GM10248 (cell line): Measurements from ENCODE around the gene CCR7.

ENCODE experiments used
- CTCF ChIA-PET: fragments of 300-600 bp; sonication (Branson Sonifier 250); formaldehyde crosslinking; extraction: SDS; loops from one replicate; lab custom pipeline; 2021; ENCODE audit warnings: antibody characterized with exemption; lab: Yijun Ruan, JAX
- POLR2A ChIA-PET: fragments of 350-650 bp; sonication (Branson Sonifier 250); formaldehyde crosslinking; extraction: SDS; loops from one replicate; lab custom pipeline; 2020; ENCODE audit warnings: antibody characterized with exemption; lab: Yijun Ruan, JAX
- DNase-seq: peaks from one replicate; pipeline ENCODE4 v3.0.0; 2012; ENCODE audit errors: extremely low spot score
- CTCF ChIP-seq: IDR thresholded peaks from 2 replicates; pipeline ENCODE4 v1.5.1; 2012; ENCODE audit warnings: mild to moderate bottlenecking, low read depth; ENCODE audit errors: extremely low read depth, missing control alignments, control extremely low read depth

CCR7 gene

DNA sequence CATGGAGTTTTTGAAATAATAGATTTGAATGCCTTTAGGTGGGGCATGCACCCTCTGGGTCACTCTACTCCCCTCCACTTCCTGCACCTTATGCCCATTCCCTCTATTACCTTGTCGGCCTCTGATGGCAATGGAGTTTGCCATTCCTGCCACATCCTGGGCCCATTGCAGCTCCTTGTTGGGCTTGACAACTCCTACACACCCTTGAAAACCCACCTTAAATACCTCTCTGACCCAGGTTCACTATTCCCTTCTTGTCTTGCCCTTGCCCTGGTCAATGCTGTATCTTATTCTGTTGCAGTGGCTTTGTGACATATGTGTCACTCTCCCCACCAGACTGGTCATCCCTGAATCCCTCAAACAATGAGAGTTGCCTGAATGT is 2.4 kb downstream of the CCR7 start:
- ChIA-PET POLR2A (interaction anchor here (0.6 to 6.2 kb wide), 8 partner anchors 9 to 261 kb away, joined by 3 to 64 read pairs (median 7); no protein-coding TSS in a partner anchor), CTCF (interaction anchor here (0.7 to 24.3 kb wide), 15 partner anchors 8 to 1086 kb away, joined by 3 to 356 read pairs (median 11); no protein-coding TSS in a partner anchor)
- no peak for TF ChIP-seq CTCF
- no peak for DNase-seq

DNA sequence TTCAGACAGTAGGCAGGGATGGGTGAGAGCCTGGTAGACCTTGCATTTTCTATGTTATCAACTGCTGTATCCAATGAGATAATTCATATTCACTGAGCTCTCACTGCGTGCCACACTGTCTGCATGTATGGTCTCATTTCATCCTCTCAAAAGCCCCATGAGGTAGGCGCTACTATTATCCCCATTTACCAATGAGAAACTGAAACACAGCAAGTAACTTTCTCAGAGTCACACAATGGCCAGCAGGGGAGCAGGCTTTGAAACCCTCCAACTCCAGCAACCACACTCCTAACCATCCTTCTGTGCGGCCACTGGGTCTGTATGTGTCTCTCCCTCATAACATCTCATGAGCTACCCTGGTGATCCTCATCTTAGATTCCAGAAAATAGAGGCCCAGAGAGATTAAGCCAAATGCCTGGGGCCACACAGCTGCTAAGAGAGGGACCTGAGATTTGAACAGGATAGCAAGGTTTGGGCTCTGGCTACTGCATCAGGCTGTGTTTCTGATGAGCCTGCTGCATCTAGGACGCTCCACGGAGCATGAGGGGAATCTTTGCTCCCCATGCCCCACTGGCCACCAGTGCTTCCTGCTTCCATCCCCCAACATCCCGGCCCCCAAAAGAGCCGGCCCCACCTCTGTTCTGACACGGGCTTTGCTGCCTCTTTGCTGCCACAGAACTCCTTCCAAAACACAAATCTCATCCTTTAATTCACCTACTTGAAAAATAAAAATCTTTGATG is 3.2 kb downstream of the CCR7 start:
- ChIA-PET POLR2A (interaction anchor here (0.6 to 6.2 kb wide), 10 partner anchors 12 to 1778 kb away, joined by 3 to 64 read pairs (median 7); no protein-coding TSS in a partner anchor), CTCF (interaction anchor here (0.8 to 24.3 kb wide), 16 partner anchors 9 to 113 kb away, joined by 3 to 356 read pairs (median 16); no protein-coding TSS in a partner anchor)
- no peak for DNase-seq
- TF ChIP-seq CTCF, result peak; percentile 36

DNA sequence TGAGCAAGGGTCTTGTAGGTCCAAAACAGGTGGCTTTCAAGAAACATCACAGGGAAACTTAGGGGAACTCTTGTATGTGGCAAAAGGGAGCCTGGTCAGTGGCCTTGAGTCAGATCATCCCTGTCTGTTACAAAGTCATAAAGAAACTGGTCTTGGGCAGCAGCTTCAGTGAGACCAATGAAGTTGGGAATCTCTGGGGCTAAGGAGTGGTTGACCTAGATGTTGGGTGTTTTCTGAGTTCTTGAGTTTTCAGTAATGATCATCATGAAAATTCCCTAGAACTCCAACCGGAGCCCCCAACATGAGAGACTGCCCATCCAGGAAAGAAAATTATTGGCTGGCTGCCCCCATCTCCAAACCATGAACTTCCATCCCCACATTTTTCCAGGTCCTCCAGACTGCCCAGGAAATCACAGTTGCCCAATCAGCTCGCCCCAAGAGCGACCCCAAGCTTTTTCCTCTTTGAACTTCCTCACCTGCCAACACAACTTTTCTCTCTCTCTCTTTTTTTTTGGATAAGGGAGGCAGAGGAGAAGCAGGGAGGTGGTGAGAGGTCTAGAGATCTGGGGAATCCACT is 3.9 kb downstream of the CCR7 start:
- CTCF ChIA-PET, result interaction anchor here (0.7 to 24.3 kb wide), 36 partner anchors 9 to 1087 kb away, joined by 3 to 356 read pairs (median 6); partner anchors contain the start of gene KRT222
- DNase-seq, result no peak
- TF ChIP-seq CTCF, result no peak
- POLR2A ChIA-PET, result interaction anchor here (0.6 to 6.2 kb wide), 13 partner anchors 12 to 1101 kb away, joined by 3 to 64 read pairs (median 5); partner anchors contain the start of gene TOP2A

DNA sequence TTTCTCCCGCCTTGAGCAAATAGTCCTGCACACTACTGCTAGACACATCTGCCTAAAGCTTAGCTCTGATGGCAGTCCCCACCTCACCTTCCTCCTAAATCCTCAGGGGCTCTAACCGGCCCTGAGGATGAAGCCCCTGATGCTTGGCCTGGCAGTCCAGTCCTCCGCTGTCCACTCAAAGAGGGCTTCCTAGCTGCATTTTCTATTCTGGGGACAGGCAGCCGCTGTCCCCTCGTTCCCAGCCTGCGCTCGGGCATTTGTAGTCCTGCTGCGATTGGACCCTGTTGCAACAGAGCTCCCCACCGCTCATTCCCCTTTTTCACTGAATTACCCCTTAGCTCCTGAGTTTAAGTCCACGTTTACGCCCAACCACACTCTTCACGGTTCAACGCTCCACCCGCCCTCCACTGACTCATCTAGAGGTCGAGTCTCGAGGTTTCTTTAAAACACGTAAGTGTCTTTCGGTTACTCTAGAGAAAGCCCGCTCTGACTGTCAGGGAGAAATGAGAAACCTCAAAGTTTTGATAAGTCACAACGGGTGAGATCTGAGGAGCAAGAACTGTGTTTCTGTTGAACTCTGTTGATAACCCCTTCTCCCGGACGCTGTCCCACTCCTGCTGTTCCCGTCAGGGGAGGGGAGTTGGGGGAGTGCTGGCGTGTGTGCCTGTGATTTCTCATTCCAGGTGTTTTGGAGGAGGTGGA is 4.5 kb downstream of the CCR7 start:
- ChIA-PET CTCF (interaction anchor here (0.7 to 24.3 kb wide), 49 partner anchors 9 to 1102 kb away, joined by 3 to 356 read pairs (median 6); partner anchors contain the start of genes KRT222 and TOP2A), POLR2A (interaction anchor here (0.6 to 6.2 kb wide), 14 partner anchors 9 to 1102 kb away, joined by 3 to 64 read pairs (median 4); partner anchors contain the start of gene TOP2A)
- no peak for TF ChIP-seq CTCF
- DNase-seq, result peak; percentile 83

GRCh38 chr17:40559954-40560591 is 5.2 kb downstream of the CCR7 start:
- peak; percentile 78 for DNase-seq
- ChIA-PET CTCF (interaction anchor here (0.7 to 24.3 kb wide), 49 partner anchors 8 to 1103 kb away, joined by 3 to 356 read pairs (median 5); partner anchors contain the start of genes KRT222 and TOP2A), POLR2A (interaction anchor here (0.6 to 6.2 kb wide), 11 partner anchors 9 to 84 kb away, joined by 3 to 64 read pairs (median 5); no protein-coding TSS in a partner anchor)
- TF ChIP-seq CTCF, result peak; percentile 96
